HG03571 (cell line): Measurements from ENCODE around the gene UPF2.
"Not testable (repeated sequence)": the region's sequence is repeated elsewhere in the genome, so short reads cannot be mapped to it uniquely, and the experiment has no call there.

Experiments
- ATAC-seq: cut with Tn5 transposase; IDR thresholded peaks from one replicate; pipeline ENCODE4 v1.9.1; 2021; ENCODE audit not compliant: unreplicated experiment

UPF2 gene

GRCh38 chr10:12045596-12045995 is 3.0 kb upstream of the UPF2 start:
- no peak for ATAC-seq

- ATAC-seq: peak; percentile 4
Measured at GRCh38 chr10:12042409-12042796, 206 bp downstream of the UPF2 start.

- ATAC-seq: no peak
Measured at GRCh38 chr10:12041766-12042408, 722 bp downstream of the UPF2 start.

- no peak for ATAC-seq
Measured at GRCh38 chr10:12036073-12036655, 6.4 kb downstream of the UPF2 start.

- no peak for ATAC-seq
Measured at GRCh38 chr10:12031404-12031803, 11.2 kb downstream of the UPF2 start.

- ATAC-seq: peak; percentile 95
Measured at GRCh38 chr10:12027539-12027938, 15.1 kb downstream of the UPF2 start.

- no peak for ATAC-seq
Measured at GRCh38 chr10:12025591-12025990, 17.0 kb downstream of the UPF2 start.

GRCh38 chr10:12022580-12023257 is 19.9 kb downstream of the UPF2 start:
- no peak for ATAC-seq

GRCh38 chr10:12020574-12020973 is 22.0 kb downstream of the UPF2 start:
- no peak for ATAC-seq

- ATAC-seq: no peak
Measured at GRCh38 chr10:12019283-12019971, 23.2 kb downstream of the UPF2 start.

- ATAC-seq: no peak
Measured at GRCh38 chr10:12018438-12019282, 23.9 kb downstream of the UPF2 start.

GRCh38 chr10:12013926-12014325 is 28.7 kb downstream of the UPF2 start:
- ATAC-seq: no peak

- not testable (repeated sequence) for ATAC-seq
Measured at GRCh38 chr10:12013391-12013790, 29.2 kb downstream of the UPF2 start.

- ATAC-seq: no peak
Measured at GRCh38 chr10:12010353-12010752, 32.3 kb downstream of the UPF2 start.

- ATAC-seq: not testable (repeated sequence)
Measured at GRCh38 chr10:12008842-12009241, 33.8 kb downstream of the UPF2 start.

GRCh38 chr10:12006671-12007070 is 35.9 kb downstream of the UPF2 start:
- no peak for ATAC-seq

GRCh38 chr10:11993834-11994468 is 48.7 kb downstream of the UPF2 start:
- ATAC-seq: peak; percentile 51

- ATAC-seq: no peak
Measured at GRCh38 chr10:11988924-11989323, 53.7 kb downstream of the UPF2 start.

GRCh38 chr10:11986593-11987216 is 55.9 kb downstream of the UPF2 start:
- ATAC-seq: no peak

- no peak for ATAC-seq
Measured at GRCh38 chr10:11982253-11982652, 60.4 kb downstream of the UPF2 start.
